ENCODE data around the gene LRRC18.
A peak's percentile ranks its signal among the peaks of the same experiment; 100 is the strongest.

The LRRC18 gene

DNA sequence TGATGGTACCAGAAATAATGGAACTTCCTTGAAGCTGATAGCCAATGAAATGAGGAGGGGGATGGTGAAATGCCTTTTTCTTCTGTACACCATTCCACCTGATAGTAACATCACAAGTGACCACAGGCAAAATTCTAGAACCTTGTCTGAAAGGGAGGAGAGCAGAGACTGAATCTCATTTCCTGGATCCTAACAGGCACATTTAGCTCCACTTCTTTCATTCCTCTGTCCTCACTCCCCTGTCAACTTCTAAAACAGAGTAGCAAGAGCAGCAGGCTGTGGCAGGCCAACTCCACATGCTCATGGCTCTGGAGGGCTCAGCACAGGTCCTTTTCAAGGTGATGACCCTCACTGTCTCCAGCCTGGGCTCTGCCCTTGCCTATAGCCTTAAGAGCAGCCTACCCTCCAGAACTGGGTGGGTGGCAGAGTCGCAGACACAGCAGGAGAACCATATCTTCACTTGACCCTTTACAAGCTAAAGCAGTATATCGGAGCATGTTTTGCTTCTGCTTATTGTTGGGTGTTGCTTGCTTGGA is at the start of gene LRRC18:
Gene LRRC18 (minus strand): TSS at position 51 of the 536 bp plus-strand sequence. CDS start 25,685 bp downstream, outside the sequence.
- Histone ChIP-seq H3K27ac (ENCODE audit: low read depth, low read length) (no peak within 1 kb of the TSS), H3K27me3 (ENCODE audit: control insufficient read depth, low read length) (no peaks in the 10 kb centered on the region), H3K79me2 (ENCODE audit: control insufficient read depth, low read length) (no peaks in the 10 kb centered on the region), H3K4me3 (ENCODE audit: low read length) (no peak within 1 kb of the TSS), H3K36me3 (ENCODE audit: control insufficient read depth, low read length) (peaks cover 7% of the 10 kb centered on the region), H3K9me3 (ENCODE audit: control insufficient read depth, insufficient read depth, low read length) (no peaks in the 10 kb centered on the region), H3F3A (ENCODE audit: control insufficient read depth, insufficient read depth) (no peaks in the 10 kb centered on the region), H3K4me1 (ENCODE audit: control insufficient read depth, low read length) (no peaks in the 10 kb centered on the region), H3K9me2 (replicated peaks; ENCODE audit: control insufficient read depth, low read length) (no peaks in the 10 kb centered on the region), H4K20me1 (ENCODE audit: control insufficient read depth, insufficient read depth, low read depth, low read length) (no peaks in the 10 kb centered on the region), H3K4me2 (ENCODE audit: low read length) (no peak within 1 kb of the TSS)
- TF ChIP-seq, protein P1, sequence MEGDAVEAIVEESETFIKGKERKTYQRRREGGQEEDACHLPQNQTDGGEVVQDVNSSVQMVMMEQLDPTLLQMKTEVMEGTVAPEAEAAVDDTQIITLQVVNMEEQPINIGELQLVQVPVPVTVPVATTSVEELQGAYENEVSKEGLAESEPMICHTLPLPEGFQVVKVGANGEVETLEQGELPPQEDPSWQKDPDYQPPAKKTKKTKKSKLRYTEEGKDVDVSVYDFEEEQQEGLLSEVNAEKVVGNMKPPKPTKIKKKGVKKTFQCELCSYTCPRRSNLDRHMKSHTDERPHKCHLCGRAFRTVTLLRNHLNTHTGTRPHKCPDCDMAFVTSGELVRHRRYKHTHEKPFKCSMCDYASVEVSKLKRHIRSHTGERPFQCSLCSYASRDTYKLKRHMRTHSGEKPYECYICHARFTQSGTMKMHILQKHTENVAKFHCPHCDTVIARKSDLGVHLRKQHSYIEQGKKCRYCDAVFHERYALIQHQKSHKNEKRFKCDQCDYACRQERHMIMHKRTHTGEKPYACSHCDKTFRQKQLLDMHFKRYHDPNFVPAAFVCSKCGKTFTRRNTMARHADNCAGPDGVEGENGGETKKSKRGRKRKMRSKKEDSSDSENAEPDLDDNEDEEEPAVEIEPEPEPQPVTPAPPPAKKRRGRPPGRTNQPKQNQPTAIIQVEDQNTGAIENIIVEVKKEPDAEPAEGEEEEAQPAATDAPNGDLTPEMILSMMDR (IDR thresholded peaks at IDR 0.05; ENCODE audit: low read depth, low read length, poor library complexity, severe bottlenecking) = no peak
- no peak for TF ChIP-seq EZH2phosphoT487 (IDR thresholded peaks at IDR 0.05; ENCODE audit: borderline replicate concordance, low read length)

DNA sequence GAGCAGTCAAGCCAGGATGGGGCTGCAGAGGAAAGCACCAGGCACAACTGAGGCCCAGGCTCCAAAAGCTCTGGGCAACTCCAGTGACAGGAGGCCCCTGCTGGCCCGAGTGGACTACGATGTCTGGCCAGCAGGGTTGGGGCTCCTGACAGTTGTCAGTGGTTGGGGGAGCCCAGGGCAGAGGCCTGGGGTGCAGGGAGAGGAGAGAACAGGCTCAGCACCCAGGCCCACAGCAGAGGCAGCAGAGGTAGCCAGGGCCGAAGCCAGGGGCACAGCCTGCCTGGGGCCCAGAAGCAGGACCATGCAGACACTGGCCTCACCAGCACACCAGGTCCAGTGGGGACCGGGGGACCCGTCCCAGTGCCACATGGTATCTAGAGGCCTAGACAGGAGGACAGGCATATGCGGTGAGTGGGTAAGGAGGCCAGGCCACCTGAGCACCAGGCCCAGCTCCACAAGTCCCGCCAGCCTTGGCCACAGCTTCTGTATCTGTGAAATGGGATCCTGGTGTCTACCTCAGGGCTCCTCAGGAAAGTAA is 46.0 kb upstream of the LRRC18 start:
- Histone ChIP-seq H4K20me1 (ENCODE audit: control insufficient read depth, insufficient read depth, low read depth, low read length) (no peaks in the 10 kb centered on the region), H3K79me2 (ENCODE audit: control insufficient read depth, low read length) (no peaks in the 10 kb centered on the region), H3K9me3 (ENCODE audit: control insufficient read depth, insufficient read depth, low read length) (no peaks in the 10 kb centered on the region), H3K27ac (ENCODE audit: low read depth, low read length) (no peak overlapping the region), H3K27me3 (ENCODE audit: control insufficient read depth, low read length) (no peaks in the 10 kb centered on the region), H3K36me3 (ENCODE audit: control insufficient read depth, low read length) (peaks cover 11% of the 10 kb centered on the region; the same call in 1 of the 2 replicates), H3K4me3 (ENCODE audit: low read length) (no peak overlapping the region), H3F3A (ENCODE audit: control insufficient read depth, insufficient read depth) (no peaks in the 10 kb centered on the region), H3K4me1 (ENCODE audit: control insufficient read depth, low read length) (no peaks in the 10 kb centered on the region), H3K9me2 (replicated peaks; ENCODE audit: control insufficient read depth, low read length) (no peaks in the 10 kb centered on the region), H3K4me2 (ENCODE audit: low read length) (no peak overlapping the region)
- no peak for TF ChIP-seq EZH2phosphoT487 (IDR thresholded peaks at IDR 0.05; ENCODE audit: borderline replicate concordance, low read length)
- TF ChIP-seq, protein P1 (IDR thresholded peaks at IDR 0.05; ENCODE audit: low read depth, low read length, poor library complexity, severe bottlenecking) = no peak

- TF ChIP-seq, protein P1 (IDR thresholded peaks at IDR 0.05; ENCODE audit: low read depth, low read length, poor library complexity, severe bottlenecking) = peak; percentile 24
- no peak for TF ChIP-seq EZH2phosphoT487 (IDR thresholded peaks at IDR 0.05; ENCODE audit: borderline replicate concordance, low read length)
- Histone ChIP-seq H3K9me3 (ENCODE audit: control insufficient read depth, insufficient read depth, low read length) (no peaks in the 10 kb centered on the region), H3K4me2 (ENCODE audit: low read length) (no peak overlapping the region), H3K27ac (ENCODE audit: low read depth, low read length) (no peak overlapping the region), H3K27me3 (ENCODE audit: control insufficient read depth, low read length) (no peaks in the 10 kb centered on the region), H4K20me1 (ENCODE audit: control insufficient read depth, insufficient read depth, low read depth, low read length) (no peaks in the 10 kb centered on the region), H3K4me3 (ENCODE audit: low read length) (no peak overlapping the region), H3K79me2 (ENCODE audit: control insufficient read depth, low read length) (no peaks in the 10 kb centered on the region), H3K4me1 (ENCODE audit: control insufficient read depth, low read length) (no peaks in the 10 kb centered on the region), H3F3A (ENCODE audit: control insufficient read depth, insufficient read depth) (no peaks in the 10 kb centered on the region), H3K36me3 (ENCODE audit: control insufficient read depth, low read length) (peaks cover 14% of the 10 kb centered on the region; the same call in 1 of the 2 replicates), H3K9me2 (replicated peaks; ENCODE audit: control insufficient read depth, low read length) (no peaks in the 10 kb centered on the region)
These were observed 44.2 kb upstream of the LRRC18 start for GRCh38 chr10:48983648-48984351.

All from DOHH2 (cell line).